Choroid plexus epithelial cell (primary cell): ENCODE data around the gene PARPBP.

Source experiments
- DNase-seq: peaks from one replicate; pipeline ENCODE4 v3.0.0-alpha.2; 2010; ENCODE audit warnings: low read depth
- H3K4me3 ChIP-seq: 2 replicates; pipeline ENCODE4 v1.5.1; 2011; ENCODE audit warnings: low read depth, mild to moderate bottlenecking, control low read depth, low read length, moderate library complexity
- TF ChIP-seq, protein P1 (sequence below): conservative IDR thresholded peaks from 2 replicates; pipeline ENCODE4 v1.5.1; 2011; ENCODE audit warnings: low read depth, mild to moderate bottlenecking, control low read depth, inconsistent platforms, low read length, moderate library complexity

Gene PARPBP

GRCh38 chr12:102169922-102170621 is 50.1 kb downstream of the PARPBP start:
- DNase-seq = peak; percentile 69
- TF ChIP-seq, protein P1, sequence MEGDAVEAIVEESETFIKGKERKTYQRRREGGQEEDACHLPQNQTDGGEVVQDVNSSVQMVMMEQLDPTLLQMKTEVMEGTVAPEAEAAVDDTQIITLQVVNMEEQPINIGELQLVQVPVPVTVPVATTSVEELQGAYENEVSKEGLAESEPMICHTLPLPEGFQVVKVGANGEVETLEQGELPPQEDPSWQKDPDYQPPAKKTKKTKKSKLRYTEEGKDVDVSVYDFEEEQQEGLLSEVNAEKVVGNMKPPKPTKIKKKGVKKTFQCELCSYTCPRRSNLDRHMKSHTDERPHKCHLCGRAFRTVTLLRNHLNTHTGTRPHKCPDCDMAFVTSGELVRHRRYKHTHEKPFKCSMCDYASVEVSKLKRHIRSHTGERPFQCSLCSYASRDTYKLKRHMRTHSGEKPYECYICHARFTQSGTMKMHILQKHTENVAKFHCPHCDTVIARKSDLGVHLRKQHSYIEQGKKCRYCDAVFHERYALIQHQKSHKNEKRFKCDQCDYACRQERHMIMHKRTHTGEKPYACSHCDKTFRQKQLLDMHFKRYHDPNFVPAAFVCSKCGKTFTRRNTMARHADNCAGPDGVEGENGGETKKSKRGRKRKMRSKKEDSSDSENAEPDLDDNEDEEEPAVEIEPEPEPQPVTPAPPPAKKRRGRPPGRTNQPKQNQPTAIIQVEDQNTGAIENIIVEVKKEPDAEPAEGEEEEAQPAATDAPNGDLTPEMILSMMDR = peak; percentile 77
- no peak overlapping the region for H3K4me3 ChIP-seq

GRCh38 chr12:102171951-102172350 is 52.0 kb downstream of the PARPBP start:
- TF ChIP-seq, protein P1 = no peak
- DNase-seq = peak; percentile 11
- no peak overlapping the region for H3K4me3 ChIP-seq

- DNase-seq = peak; percentile 90
- no peak overlapping the region for H3K4me3 ChIP-seq
- TF ChIP-seq, protein P1 = no peak
Observed at GRCh38 chr12:102172436-102172835, 52.5 kb downstream of the PARPBP start.

DNA sequence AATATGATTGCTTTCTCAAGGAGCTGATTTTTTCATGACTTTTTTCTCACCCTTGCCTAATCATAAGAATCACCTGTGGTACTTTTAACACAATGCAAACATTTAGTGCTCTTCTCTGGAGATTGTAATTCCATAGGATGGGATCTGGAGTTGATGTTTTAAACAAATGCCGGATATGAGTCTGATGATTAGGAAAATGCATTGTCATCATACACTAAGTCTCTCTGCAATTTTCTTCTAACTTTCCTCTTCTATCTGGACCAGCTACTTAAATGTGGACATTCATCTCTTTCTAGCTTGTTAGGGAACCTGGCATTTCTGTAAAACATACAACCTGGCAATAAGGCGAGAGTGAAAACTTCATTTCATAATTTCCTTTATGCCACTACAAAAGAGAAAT is 54.1 kb downstream of the PARPBP start:
- TF ChIP-seq, protein P1 = no peak
- DNase-seq = no peak
- H3K4me3 ChIP-seq = no peak overlapping the region

DNA sequence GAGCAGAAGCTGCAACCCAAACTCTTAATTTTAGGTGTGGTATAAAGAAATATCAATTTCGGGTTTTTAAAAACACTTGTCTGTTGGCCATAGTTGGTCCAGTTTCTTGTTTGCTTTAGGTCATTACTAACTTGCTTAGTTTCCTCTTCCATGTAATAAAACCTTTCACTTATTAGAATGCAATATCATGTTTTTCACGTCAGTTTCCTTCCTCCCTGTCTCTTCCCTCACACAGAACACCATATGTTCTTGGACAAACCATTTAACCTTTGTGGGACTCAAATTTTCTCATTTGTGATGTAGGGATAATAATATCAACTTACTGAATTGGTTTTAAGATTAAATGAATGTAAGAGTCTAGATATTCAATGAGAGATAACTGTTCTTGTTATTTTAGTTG is 54.8 kb downstream of the PARPBP start:
- DNase-seq = no peak
- TF ChIP-seq, protein P1 = no peak

DNA sequence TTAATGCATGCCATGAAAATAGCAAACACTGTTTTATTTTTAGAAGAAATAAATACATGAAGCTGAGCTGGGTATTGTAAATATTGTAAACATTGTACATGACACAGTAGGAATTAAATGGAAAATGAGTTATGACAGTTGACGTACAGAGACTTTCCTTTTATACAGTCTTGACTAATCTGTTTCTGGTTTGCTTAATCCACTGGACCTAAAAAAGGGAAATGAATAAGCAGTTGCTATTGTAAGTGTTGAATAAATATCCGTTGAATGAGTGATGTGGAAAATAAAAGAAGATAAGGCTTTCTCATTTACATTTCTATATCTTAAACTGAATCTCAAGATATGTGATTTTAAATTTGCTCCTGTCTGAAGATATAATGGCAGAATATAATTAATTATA is 62.7 kb downstream of the PARPBP start:
- TF ChIP-seq, protein P1 = no peak
- no peak for DNase-seq
- H3K4me3 ChIP-seq = no peak overlapping the region

More for the DNA sequence above, 54.8 kb downstream of the PARPBP start:
- H3K4me3 ChIP-seq = no peak overlapping the region

GRCh38 chr12:102195826-102196225 is 75.8 kb downstream of the PARPBP start:
- no peak for DNase-seq
- TF ChIP-seq, protein P1 = no peak
- H3K4me3 ChIP-seq = no peak overlapping the region
